ENCODE data around the gene SSTR3. TPM values are rescaled to one million over a fixed set of nuclear protein-coding genes. Genes with fewer than 3 reads are reported as not detected.

Gene SSTR3
- total and polyA plus RNA-seq, 2 of the 13 experiments (the other 11 are each of a cell fraction or from before 2014, with no cell fraction given), result 0.08 to 0.64 TPM

DNA sequence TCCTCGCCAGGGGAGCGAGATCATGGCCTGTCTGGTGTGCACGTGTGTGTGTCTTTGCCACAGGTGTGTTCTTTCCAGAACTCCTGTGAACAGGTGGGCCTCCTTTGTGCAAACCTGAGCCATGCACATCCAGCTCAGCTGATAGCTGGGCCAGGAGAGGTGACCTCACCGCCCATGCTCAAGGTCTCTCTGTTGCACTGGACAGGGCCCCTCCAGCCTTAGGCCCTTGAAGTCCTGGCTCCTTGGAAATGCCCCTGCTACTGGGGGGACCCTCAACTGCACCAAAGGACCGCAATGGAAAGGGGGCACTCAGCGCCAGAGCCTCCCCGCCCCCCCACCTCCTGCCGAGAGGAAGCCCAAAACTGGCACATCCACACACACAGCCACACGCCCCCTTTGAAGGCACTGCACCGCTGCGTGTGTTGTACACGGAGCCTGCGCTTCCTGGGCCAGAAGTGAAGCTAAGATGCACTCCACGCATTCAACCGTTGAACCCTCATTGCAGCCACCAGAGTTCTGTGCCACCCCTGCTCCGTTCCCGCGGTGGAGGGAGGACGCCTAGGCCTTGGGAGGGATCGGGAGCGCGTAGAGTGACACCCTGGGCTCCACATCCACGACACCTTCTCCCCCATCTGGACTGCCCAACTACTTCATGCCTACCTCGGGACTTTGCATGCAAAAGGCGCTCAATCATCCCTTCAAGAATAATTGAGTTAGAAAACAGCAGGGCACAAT lies 46.2 kb downstream of the SSTR3 start (continued):
- TF ChIP-seq, protein P1, sequence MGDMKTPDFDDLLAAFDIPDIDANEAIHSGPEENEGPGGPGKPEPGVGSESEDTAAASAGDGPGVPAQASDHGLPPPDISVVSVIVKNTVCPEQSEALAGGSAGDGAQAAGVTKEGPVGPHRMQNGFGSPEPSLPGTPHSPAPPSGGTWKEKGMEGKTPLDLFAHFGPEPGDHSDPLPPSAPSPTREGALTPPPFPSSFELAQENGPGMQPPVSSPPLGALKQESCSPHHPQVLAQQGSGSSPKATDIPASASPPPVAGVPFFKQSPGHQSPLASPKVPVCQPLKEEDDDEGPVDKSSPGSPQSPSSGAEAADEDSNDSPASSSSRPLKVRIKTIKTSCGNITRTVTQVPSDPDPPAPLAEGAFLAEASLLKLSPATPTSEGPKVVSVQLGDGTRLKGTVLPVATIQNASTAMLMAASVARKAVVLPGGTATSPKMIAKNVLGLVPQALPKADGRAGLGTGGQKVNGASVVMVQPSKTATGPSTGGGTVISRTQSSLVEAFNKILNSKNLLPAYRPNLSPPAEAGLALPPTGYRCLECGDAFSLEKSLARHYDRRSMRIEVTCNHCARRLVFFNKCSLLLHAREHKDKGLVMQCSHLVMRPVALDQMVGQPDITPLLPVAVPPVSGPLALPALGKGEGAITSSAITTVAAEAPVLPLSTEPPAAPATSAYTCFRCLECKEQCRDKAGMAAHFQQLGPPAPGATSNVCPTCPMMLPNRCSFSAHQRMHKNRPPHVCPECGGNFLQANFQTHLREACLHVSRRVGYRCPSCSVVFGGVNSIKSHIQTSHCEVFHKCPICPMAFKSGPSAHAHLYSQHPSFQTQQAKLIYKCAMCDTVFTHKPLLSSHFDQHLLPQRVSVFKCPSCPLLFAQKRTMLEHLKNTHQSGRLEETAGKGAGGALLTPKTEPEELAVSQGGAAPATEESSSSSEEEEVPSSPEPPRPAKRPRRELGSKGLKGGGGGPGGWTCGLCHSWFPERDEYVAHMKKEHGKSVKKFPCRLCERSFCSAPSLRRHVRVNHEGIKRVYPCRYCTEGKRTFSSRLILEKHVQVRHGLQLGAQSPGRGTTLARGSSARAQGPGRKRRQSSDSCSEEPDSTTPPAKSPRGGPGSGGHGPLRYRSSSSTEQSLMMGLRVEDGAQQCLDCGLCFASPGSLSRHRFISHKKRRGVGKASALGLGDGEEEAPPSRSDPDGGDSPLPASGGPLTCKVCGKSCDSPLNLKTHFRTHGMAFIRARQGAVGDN (CRISPR knock-in tag; IDR thresholded peaks at IDR 0.05), result peak; percentile 62
- TF ChIP-seq, protein P2, sequence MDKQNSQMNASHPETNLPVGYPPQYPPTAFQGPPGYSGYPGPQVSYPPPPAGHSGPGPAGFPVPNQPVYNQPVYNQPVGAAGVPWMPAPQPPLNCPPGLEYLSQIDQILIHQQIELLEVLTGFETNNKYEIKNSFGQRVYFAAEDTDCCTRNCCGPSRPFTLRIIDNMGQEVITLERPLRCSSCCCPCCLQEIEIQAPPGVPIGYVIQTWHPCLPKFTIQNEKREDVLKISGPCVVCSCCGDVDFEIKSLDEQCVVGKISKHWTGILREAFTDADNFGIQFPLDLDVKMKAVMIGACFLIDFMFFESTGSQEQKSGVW (CRISPR knock-in tag; IDR thresholded peaks at IDR 0.05; ENCODE audit: borderline replicate concordance), result no peak
- TF ChIP-seq JUND (CRISPR knock-in tag; IDR thresholded peaks at IDR 0.05) (peak; percentile 30; the same call in 1 of the 2 replicates), ZNF7 (CRISPR knock-in tag; IDR thresholded peaks at IDR 0.05) (no peak), ZEB1 (IDR thresholded peaks at IDR 0.05; ENCODE audit: insufficient replicate concordance, low read depth) (peak; percentile 49)
- TF ChIP-seq, protein P3, sequence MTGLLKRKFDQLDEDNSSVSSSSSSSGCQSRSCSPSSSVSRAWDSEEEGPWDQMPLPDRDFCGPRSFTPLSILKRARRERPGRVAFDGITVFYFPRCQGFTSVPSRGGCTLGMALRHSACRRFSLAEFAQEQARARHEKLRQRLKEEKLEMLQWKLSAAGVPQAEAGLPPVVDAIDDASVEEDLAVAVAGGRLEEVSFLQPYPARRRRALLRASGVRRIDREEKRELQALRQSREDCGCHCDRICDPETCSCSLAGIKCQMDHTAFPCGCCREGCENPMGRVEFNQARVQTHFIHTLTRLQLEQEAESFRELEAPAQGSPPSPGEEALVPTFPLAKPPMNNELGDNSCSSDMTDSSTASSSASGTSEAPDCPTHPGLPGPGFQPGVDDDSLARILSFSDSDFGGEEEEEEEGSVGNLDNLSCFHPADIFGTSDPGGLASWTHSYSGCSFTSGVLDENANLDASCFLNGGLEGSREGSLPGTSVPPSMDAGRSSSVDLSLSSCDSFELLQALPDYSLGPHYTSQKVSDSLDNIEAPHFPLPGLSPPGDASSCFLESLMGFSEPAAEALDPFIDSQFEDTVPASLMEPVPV (CRISPR knock-in tag; IDR thresholded peaks at IDR 0.05), result no peak
- TF ChIP-seq, protein P4, sequence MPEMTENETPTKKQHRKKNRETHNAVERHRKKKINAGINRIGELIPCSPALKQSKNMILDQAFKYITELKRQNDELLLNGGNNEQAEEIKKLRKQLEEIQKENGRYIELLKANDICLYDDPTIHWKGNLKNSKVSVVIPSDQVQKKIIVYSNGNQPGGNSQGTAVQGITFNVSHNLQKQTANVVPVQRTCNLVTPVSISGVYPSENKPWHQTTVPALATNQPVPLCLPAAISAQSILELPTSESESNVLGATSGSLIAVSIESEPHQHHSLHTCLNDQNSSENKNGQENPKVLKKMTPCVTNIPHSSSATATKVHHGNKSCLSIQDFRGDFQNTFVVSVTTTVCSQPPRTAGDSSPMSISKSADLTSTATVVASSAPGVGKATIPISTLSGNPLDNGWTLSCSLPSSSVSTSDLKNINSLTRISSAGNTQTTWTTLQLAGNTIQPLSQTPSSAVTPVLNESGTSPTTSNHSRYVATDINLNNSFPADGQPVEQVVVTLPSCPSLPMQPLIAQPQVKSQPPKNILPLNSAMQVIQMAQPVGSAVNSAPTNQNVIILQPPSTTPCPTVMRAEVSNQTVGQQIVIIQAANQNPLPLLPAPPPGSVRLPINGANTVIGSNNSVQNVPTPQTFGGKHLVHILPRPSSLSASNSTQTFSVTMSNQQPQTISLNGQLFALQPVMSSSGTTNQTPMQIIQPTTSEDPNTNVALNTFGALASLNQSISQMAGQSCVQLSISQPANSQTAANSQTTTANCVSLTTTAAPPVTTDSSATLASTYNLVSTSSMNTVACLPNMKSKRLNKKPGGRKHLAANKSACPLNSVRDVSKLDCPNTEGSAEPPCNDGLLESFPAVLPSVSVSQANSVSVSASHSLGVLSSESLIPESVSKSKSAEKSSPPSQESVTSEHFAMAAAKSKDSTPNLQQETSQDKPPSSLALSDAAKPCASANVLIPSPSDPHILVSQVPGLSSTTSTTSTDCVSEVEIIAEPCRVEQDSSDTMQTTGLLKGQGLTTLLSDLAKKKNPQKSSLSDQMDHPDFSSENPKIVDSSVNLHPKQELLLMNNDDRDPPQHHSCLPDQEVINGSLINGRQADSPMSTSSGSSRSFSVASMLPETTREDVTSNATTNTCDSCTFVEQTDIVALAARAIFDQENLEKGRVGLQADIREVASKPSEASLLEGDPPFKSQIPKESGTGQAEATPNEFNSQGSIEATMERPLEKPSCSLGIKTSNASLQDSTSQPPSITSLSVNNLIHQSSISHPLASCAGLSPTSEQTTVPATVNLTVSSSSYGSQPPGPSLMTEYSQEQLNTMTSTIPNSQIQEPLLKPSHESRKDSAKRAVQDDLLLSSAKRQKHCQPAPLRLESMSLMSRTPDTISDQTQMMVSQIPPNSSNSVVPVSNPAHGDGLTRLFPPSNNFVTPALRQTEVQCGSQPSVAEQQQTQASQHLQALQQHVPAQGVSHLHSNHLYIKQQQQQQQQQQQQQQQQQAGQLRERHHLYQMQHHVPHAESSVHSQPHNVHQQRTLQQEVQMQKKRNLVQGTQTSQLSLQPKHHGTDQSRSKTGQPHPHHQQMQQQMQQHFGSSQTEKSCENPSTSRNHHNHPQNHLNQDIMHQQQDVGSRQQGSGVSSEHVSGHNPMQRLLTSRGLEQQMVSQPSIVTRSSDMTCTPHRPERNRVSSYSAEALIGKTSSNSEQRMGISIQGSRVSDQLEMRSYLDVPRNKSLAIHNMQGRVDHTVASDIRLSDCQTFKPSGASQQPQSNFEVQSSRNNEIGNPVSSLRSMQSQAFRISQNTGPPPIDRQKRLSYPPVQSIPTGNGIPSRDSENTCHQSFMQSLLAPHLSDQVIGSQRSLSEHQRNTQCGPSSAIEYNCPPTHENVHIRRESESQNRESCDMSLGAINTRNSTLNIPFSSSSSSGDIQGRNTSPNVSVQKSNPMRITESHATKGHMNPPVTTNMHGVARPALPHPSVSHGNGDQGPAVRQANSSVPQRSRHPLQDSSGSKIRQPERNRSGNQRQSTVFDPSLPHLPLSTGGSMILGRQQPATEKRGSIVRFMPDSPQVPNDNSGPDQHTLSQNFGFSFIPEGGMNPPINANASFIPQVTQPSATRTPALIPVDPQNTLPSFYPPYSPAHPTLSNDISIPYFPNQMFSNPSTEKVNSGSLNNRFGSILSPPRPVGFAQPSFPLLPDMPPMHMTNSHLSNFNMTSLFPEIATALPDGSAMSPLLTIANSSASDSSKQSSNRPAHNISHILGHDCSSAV (CRISPR knock-in tag; IDR thresholded peaks at IDR 0.05; ENCODE audit: borderline replicate concordance), result no peak
